ENCODE measurements around the gene EIF2S2.

DNA sequence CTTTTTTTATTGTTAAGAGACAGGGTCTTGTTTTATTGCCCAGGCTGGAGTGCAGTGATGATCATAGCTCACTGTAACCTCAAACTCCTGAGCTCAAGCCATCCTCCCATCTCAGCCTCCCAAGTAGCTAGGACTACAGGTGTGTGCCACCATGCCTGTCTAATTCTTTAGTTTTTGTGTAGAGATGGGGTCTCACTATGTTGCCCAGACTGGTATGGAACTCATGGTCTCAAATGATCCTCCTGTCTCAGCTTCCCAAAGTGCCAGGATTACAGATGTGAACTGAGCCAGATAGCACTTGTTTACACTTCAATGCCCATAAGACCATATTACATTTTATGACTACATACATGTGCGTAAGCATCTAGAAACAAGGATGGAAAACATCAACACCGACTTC is 18.1 kb downstream of the EIF2S2 start:
- TF ChIP-seq POLR2A (IDR thresholded peaks at IDR 0.05): no peak
- TF ChIP-seq, protein P1, sequence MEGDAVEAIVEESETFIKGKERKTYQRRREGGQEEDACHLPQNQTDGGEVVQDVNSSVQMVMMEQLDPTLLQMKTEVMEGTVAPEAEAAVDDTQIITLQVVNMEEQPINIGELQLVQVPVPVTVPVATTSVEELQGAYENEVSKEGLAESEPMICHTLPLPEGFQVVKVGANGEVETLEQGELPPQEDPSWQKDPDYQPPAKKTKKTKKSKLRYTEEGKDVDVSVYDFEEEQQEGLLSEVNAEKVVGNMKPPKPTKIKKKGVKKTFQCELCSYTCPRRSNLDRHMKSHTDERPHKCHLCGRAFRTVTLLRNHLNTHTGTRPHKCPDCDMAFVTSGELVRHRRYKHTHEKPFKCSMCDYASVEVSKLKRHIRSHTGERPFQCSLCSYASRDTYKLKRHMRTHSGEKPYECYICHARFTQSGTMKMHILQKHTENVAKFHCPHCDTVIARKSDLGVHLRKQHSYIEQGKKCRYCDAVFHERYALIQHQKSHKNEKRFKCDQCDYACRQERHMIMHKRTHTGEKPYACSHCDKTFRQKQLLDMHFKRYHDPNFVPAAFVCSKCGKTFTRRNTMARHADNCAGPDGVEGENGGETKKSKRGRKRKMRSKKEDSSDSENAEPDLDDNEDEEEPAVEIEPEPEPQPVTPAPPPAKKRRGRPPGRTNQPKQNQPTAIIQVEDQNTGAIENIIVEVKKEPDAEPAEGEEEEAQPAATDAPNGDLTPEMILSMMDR (IDR thresholded peaks at IDR 0.05): no peak
- no peak for TF ChIP-seq POLR2AphosphoS5 (IDR thresholded peaks at IDR 0.05)
- TF ChIP-seq EP300 (IDR thresholded peaks at IDR 0.05): no peak

Data from gastroesophageal sphincter (tissue), 3 donors.